ENCODE measurements around the gene TCEAL5. TPM values are rescaled to one million over a fixed set of nuclear protein-coding genes. Genes with fewer than 3 reads are reported as not detected.

TCEAL5 gene
- total and polyA plus RNA-seq, 10 of the 15 experiments (the other 5 are each of a cell fraction or from before 2014, with no cell fraction given), result not detected

DNA sequence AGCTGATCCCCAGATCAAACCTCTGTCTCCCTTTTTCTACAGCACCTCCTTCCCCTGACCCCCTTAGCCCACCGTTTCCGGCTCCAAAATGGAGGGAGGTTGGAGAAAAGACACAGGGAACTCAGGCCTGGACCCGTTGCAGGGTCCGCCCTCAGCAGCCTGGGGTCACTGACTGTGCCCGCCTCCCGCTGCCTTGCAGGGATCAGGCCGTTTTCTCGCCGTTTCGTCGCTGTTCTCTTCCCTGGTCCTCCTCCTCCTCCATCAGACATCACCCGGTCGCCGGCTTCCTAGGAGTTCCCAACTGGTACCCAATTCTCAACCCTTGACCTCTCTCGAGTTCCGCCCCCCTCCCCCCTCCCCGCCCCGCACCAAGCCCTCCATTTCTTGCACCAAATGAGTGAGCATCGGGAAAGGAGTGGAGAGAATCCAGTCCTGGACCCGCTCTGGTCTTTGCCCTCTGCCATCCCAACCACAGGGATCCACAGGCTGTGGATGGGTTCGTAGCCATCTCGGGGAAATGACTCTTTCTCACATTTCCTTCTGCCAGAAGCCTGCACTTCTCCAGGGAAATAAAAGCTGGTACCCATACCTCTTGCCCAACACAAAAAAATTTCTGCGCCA lies 493 bp downstream of the TCEAL5 start:
- no peak overlapping the region for H3K27ac ChIP-seq (ENCODE audit: control insufficient read depth, insufficient read depth)
- H3K36me3 ChIP-seq (ENCODE audit: control insufficient read depth in 2 of 2, insufficient read depth in 2 of 2, low read length in 1 of 2), result no peaks in the 10 kb centered on the region
- CTCF ChIA-PET, result no interaction called here
- no peak overlapping the region for H2AFZ ChIP-seq (ENCODE audit: control insufficient read depth, low read depth, low read length)
- no TSS peak for BruUV-seq (replicated peaks)
- intact Hi-C loops (cut with micrococcal nuclease; ENCODE audit: unreplicated experiment) (no loop called here), in situ Hi-C loops (cut with MboI) (no loop called here)
- H4K20me1 ChIP-seq (ENCODE audit: control insufficient read depth, insufficient read depth), result no peaks in the 10 kb centered on the region
- H3K79me2 ChIP-seq (ENCODE audit: control insufficient read depth, insufficient read depth, low read length), result no peaks in the 10 kb centered on the region
- H3K9me3 ChIP-seq (replicated peaks; ENCODE audit: control insufficient read depth, insufficient read depth, low read length), result no peaks in the 10 kb centered on the region
- DNase-seq (ENCODE audit: low read depth, low spot score) (no peak), ATAC-seq (no peak), FAIRE-seq (no peak)
- 22% methylated on average over 14 of the region's 23 CpGs for WGBS (ENCODE audit: insufficient coverage, insufficient replicate concordance, low lambda C conversion rate, missing lambda C conversion rate)
- POLR2A ChIA-PET, result no interaction called here
- H3K4me1 ChIP-seq (ENCODE audit: control insufficient read depth, insufficient read depth, low read length), result no peaks in the 10 kb centered on the region
- H3K9ac ChIP-seq (ENCODE audit: control insufficient read depth, insufficient read depth, low read length), result no peak overlapping the region
- H3K4me2 ChIP-seq (ENCODE audit: control insufficient read depth, insufficient read depth), result no peak overlapping the region
- H3K4me3 ChIP-seq, result no peak overlapping the region
- RAD21 ChIA-PET (ENCODE audit: unreplicated experiment), result no interaction called here
- SMC1A ChIA-PET (ENCODE audit: uncharacterized antibody, unreplicated experiment), result no interaction called here
- TF ChIP-seq ZNF687 (IDR thresholded peaks at IDR 0.05), result no peak
- no peak for TF ChIP-seq CHD4 (IDR thresholded peaks at IDR 0.05)
- TF ChIP-seq MEF2A (IDR thresholded peaks at IDR 0.05; ENCODE audit: insufficient read depth, low read depth, low read length), result no peak
- no peak for TF ChIP-seq NFXL1 (IDR thresholded peaks at IDR 0.05; ENCODE audit: borderline replicate concordance)
- H3K27me3 ChIP-seq (replicated peaks in 1 of 2; ENCODE audit: control insufficient read depth in 2 of 2, insufficient read depth in 2 of 2, low read length in 1 of 2), result peaks cover 0 to 3% of the 10 kb centered on the region in 2 experiments; a peak in 2 of 4 replicates

Data from GM12878 (cell line).